ENCODE measurements around the gene UNC5CL. TPM values are rescaled to one million over a fixed set of nuclear protein-coding genes. Genes with fewer than 3 reads are reported as not detected.

Gene UNC5CL
- total and polyA plus RNA-seq, 8 donors, result 2.3 to 84.8 (median 13.1) TPM

- Histone ChIP-seq H3K9me3 (no peaks in the 10 kb centered on the region), H3K27me3 (no peaks in the 10 kb centered on the region), H3K4me1 (peaks cover 28 to 65% (median 44%) of the 10 kb centered on the region in 4 donors), H3K4me3 (peak within 1 kb of the TSS; percentile 81 to 94 (median 92)), H3K36me3 (peaks cover 0 to 30% (median 27%) of the 10 kb centered on the region in 4 donors), H3K27ac (peak within 1 kb of the TSS; percentile 94 to 100 (median 100))
- TF ChIP-seq POLR2AphosphoS5 (IDR thresholded peaks at IDR 0.05) (peak; percentile 29 to 84 (median 84)), POLR2A (IDR thresholded peaks at IDR 0.05) (peak in 2 of 4 donors; percentile 27 to 49), EP300 (IDR thresholded peaks at IDR 0.05) (no peak), CTCF (IDR thresholded peaks at IDR 0.05) (peak in 1 of 7 experiments; percentile 26)
- intact Hi-C loops (cut with DNase I; ENCODE audit: low total_unique reads), result no loop called here
- DNase-seq, result peak; percentile 99 to 100
- 0 to 1% (median 0%) methylated on average over 56 to 63 of the region's 63 CpGs for WGBS, 5 donors
These were observed 33.2 kb upstream of the UNC5CL start, which contains the start of gene OARD1 for GRCh38 chr6:41071923-41072835. Gene OARD1 (minus strand): TSS chr6:41072356. CDS start chr6:41071634, 722 bp downstream.

GRCh38 chr6:41071501-41071922, 32.5 kb upstream of the UNC5CL start:
- Histone ChIP-seq H3K36me3 (peaks cover 0 to 32% (median 28%) of the 10 kb centered on the region in 4 donors), H3K27me3 (no peaks in the 10 kb centered on the region), H3K9me3 (no peaks in the 10 kb centered on the region), H3K4me3 (peak overlapping the region; percentile 81 to 94 (median 92)), H3K4me1 (peaks cover 28 to 66% (median 45%) of the 10 kb centered on the region in 4 donors), H3K27ac (peak overlapping the region; percentile 94 to 100 (median 100))
- WGBS, 5 donors, result 0 to 1% (median 0%) methylated on average over 16 of the region's 16 CpGs
- intact Hi-C loops (cut with DNase I; ENCODE audit: low total_unique reads), result no loop called here
- no peak for DNase-seq
- TF ChIP-seq POLR2A (IDR thresholded peaks at IDR 0.05), result peak in 1 of 4 donors; percentile 24
- peak; percentile 83 to 93 (median 91) for TF ChIP-seq POLR2AphosphoS5 (IDR thresholded peaks at IDR 0.05)
- no peak for TF ChIP-seq CTCF (IDR thresholded peaks at IDR 0.05)

- peak; percentile 86 to 94 for DNase-seq
- Histone ChIP-seq H3K9me3 (no peaks in the 10 kb centered on the region), H3K4me1 (peaks cover 23 to 79% (median 59%) of the 10 kb centered on the region in 4 donors), H3K27ac (peak overlapping the region in 3 of 5 donors; percentile 73 to 86 (median 84)), H3K27me3 (no peaks in the 10 kb centered on the region), H3K4me3 (no peak overlapping the region), H3K36me3 (peaks cover 0 to 51% (median 40%) of the 10 kb centered on the region in 4 donors)
- 15 to 27% (median 26%) methylated on average over 3 of the region's 3 CpGs for WGBS, 5 donors
- no peak for TF ChIP-seq EP300 (IDR thresholded peaks at IDR 0.05)
- TF ChIP-seq POLR2AphosphoS5 (IDR thresholded peaks at IDR 0.05), result peak in 1 of 3 donors; percentile 54
- TF ChIP-seq POLR2A (IDR thresholded peaks at IDR 0.05), result no peak
- TF ChIP-seq CTCF (IDR thresholded peaks at IDR 0.05), result peak in 5 of 7 experiments; percentile 71 to 93 (median 84)
- intact Hi-C loops (cut with DNase I; ENCODE audit: low total_unique reads), result no loop called here
These were observed 27.9 kb upstream of the UNC5CL start for GRCh38 chr6:41066867-41067304.

DNA sequence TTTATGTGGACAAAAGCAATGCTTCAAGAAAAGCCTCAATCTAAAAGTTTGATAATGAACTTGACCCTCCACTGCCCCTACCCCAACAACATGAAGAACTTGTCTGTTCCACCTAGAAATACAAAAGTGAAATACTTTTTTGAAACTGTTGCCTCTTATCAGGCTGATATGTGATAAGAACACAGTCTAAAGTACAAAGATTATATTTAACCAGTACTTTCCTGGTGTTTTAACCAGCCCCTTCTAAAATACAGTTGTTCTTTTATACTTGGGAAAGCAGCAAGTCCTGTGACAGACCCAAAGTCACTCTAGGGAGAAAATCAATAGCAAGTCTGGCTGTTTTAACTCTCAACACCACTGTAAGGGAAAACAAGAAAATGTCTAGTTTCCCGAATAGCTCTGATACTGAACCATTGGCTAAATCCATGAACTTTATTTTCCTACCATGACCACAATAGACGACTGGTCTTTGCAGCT, 26.6 kb upstream of the UNC5CL start:
- intact Hi-C loops (cut with DNase I; ENCODE audit: low total_unique reads), result no loop called here
- Histone ChIP-seq H3K9me3 (no peaks in the 10 kb centered on the region), H3K4me3 (peak overlapping the region in 1 of 4 donors; percentile 4), H3K27me3 (no peaks in the 10 kb centered on the region), H3K4me1 (peaks cover 33 to 84% (median 59%) of the 10 kb centered on the region in 4 donors), H3K27ac (peak overlapping the region; percentile 68 to 87 (median 84)), H3K36me3 (peaks cover 0 to 59% (median 43%) of the 10 kb centered on the region in 4 donors)
- WGBS, 5 donors, result 32 to 69% (median 49%) methylated on average over 2 of the region's 2 CpGs
- no peak for DNase-seq
- no peak for TF ChIP-seq POLR2AphosphoS5 (IDR thresholded peaks at IDR 0.05)
- TF ChIP-seq CTCF (IDR thresholded peaks at IDR 0.05), result no peak
- no peak for TF ChIP-seq EP300 (IDR thresholded peaks at IDR 0.05)
- no peak for TF ChIP-seq POLR2A (IDR thresholded peaks at IDR 0.05)
